K562 (cell line): ENCODE results near the gene MYH15. TPM values are rescaled to one million over a fixed set of nuclear protein-coding genes. Genes with fewer than 3 reads are reported as not detected.

Source experiments
- HCFC1 ChIP-seq: IDR thresholded peaks from 2 replicates; pipeline ENCODE4 v1.6.1; 2012; ENCODE audit warnings: low read depth, low read length, improper control_type of control experiment
- KLF13 ChIP-seq: fragments of 450-650 bp; IDR thresholded peaks from 2 replicates; pipeline ENCODE4 v1.6.1; 2016; ENCODE audit warnings: missing genetic modification characterization, low read depth, mild to moderate bottlenecking, missing compliant biosample characterization, moderate library complexity, borderline replicate concordance
- SMAD1 ChIP-seq: fragments of 150-350 bp; IDR thresholded peaks from 2 replicates; pipeline ENCODE4 v1.6.1; 2014; ENCODE audit warnings: low read length, low read depth; ENCODE audit not compliant: partially characterized antibody
- polyA plus RNA-seq, 8 experiments: library from polyadenylated mRNA; depleted of rRNA in 4 of 8; stranded (reverse) in 5 of 8; unstranded in 3 of 8; fragments of >200 nt; fragmentation: Nextera tagmentation in 2 of 8; fragmentation: Illumina TruSeq in 1 of 8; extraction: Ambion mirVana in 2 of 8; extraction: Trizol in 1 of 8; gene quantifications; 2 replicates each; pipeline versions ENCODE4 v1.2.1 to v1.2.3, GENCODE V29; 2011 to 2014; ENCODE audit warnings: inconsistent platforms in 1 of 8, missing spikeins in 1 of 8
- total RNA-seq, 7 experiments: library from RNA; depleted of rRNA in 6 of 7; stranded (reverse); fragments of >200 nt in 6 of 7; fragmentation: Illumina TruSeq in 2 of 7; extraction: Trizol in 2 of 7; gene quantifications; 2 replicates each; pipeline versions ENCODE4 v1.2.1 to v1.2.3, GENCODE V29; 2011 to 2021; ENCODE audit warnings: low replicate concordance in 1 of 7
- TF ChIP-seq, protein P1 (sequence below), 3 experiments: fragments of 200-800 bp in 1 of 3; sonication (Bioruptor generic) in 1 of 3; sonication (generic) in 1 of 3; formaldehyde crosslinking in 1 of 3; IDR thresholded peaks; 2 replicates each; pipeline versions ENCODE4 v1.6.1 to v1.8.0; 2016 to 2022; ENCODE audit warnings: mild to moderate bottlenecking in 2 of 3, missing compliant biosample characterization in 2 of 3, missing genetic modification characterization in 2 of 3, missing genetic modification reagents in 1 of 3
- TF ChIP-seq, protein P2 (sequence below): fragments of 250-450 bp; sonication (Bioruptor Pico); IDR thresholded peaks from 2 replicates; pipeline ENCODE4 v1.5.1; 2021; ENCODE audit warnings: mild to moderate bottlenecking
- TF ChIP-seq, protein P3 (sequence below): sonication (generic); formaldehyde crosslinking; IDR thresholded peaks from 2 replicates; pipeline ENCODE4 v1.8.0; 2022; ENCODE audit warnings: missing genetic modification reagents, mild to moderate bottlenecking, moderate library complexity, borderline replicate concordance
- TF ChIP-seq, protein P4 (sequence below): sonication (generic); formaldehyde crosslinking; IDR thresholded peaks from 2 replicates; pipeline ENCODE4 v1.8.1; 2023; ENCODE audit warnings: mild to moderate bottlenecking, missing genetic modification reagents
- TF ChIP-seq, protein P5 (sequence below): sonication (generic); formaldehyde crosslinking; IDR thresholded peaks from 2 replicates; pipeline ENCODE4 v1.8.0; 2022; ENCODE audit warnings: missing genetic modification reagents, mild to moderate bottlenecking, borderline replicate concordance

The MYH15 gene
- total and polyA plus RNA-seq, 9 of the 15 experiments (the other 6 are each of a cell fraction or from before 2014, with no cell fraction given), result 0.03 to 0.29 (median 0.12) TPM

DNA sequence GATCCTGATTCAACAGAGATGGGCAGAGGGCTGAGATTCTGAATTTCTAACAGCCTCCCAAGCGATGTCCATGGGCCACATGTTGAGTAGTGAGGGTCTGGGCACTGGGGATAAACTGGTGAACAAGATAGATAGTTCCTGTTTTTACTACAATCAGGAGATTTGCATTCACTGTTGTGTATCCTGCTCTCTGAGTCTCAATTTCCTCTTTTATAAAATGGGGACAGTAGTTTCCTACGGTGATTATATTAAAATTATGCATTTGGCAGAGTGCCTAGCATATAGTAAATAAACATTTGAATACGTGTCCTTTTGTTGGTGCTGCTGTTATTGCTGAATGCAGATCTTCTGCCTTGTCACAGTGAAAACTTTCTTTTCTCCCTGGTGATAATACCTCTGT is 102.5 kb downstream of the MYH15 start (continued):
- TF ChIP-seq, protein P1, sequence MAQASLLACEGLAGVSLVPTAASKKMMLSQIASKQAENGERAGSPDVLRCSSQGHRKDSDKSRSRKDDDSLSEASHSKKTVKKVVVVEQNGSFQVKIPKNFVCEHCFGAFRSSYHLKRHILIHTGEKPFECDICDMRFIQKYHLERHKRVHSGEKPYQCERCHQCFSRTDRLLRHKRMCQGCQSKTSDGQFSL (CRISPR knock-in tag; IDR thresholded peaks at IDR 0.05), result no peak
- TF ChIP-seq, protein P1 (tag; IDR thresholded peaks at IDR 0.05), result no peak
- TF ChIP-seq HCFC1, result no peak
- TF ChIP-seq, protein P2, sequence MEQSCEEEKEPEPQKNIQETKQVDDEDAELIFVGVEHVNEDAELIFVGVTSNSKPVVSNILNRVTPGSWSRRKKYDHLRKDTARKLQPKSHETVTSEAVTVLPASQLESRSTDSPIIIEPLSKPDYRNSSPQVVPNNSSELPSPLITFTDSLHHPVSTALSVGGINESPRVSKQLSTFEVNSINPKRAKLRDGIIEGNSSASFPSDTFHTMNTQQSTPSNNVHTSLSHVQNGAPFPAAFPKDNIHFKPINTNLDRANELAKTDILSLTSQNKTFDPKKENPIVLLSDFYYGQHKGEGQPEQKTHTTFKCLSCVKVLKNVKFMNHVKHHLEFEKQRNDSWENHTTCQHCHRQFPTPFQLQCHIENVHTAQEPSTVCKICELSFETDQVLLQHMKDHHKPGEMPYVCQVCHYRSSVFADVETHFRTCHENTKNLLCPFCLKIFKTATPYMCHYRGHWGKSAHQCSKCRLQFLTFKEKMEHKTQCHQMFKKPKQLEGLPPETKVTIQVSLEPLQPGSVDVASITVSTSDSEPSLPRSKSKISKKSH (CRISPR knock-in tag), result no peak
- TF ChIP-seq KLF13 (tag), result no peak
- no peak for TF ChIP-seq SMAD1
- TF ChIP-seq, protein P3, sequence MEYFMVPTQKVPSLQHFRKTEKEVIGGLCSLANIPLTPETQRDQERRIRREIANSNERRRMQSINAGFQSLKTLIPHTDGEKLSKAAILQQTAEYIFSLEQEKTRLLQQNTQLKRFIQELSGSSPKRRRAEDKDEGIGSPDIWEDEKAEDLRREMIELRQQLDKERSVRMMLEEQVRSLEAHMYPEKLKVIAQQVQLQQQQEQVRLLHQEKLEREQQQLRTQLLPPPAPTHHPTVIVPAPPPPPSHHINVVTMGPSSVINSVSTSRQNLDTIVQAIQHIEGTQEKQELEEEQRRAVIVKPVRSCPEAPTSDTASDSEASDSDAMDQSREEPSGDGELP (CRISPR knock-in tag), result no peak
- TF ChIP-seq, protein P4, sequence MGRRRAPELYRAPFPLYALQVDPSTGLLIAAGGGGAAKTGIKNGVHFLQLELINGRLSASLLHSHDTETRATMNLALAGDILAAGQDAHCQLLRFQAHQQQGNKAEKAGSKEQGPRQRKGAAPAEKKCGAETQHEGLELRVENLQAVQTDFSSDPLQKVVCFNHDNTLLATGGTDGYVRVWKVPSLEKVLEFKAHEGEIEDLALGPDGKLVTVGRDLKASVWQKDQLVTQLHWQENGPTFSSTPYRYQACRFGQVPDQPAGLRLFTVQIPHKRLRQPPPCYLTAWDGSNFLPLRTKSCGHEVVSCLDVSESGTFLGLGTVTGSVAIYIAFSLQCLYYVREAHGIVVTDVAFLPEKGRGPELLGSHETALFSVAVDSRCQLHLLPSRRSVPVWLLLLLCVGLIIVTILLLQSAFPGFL, result no peak
- TF ChIP-seq, protein P5, sequence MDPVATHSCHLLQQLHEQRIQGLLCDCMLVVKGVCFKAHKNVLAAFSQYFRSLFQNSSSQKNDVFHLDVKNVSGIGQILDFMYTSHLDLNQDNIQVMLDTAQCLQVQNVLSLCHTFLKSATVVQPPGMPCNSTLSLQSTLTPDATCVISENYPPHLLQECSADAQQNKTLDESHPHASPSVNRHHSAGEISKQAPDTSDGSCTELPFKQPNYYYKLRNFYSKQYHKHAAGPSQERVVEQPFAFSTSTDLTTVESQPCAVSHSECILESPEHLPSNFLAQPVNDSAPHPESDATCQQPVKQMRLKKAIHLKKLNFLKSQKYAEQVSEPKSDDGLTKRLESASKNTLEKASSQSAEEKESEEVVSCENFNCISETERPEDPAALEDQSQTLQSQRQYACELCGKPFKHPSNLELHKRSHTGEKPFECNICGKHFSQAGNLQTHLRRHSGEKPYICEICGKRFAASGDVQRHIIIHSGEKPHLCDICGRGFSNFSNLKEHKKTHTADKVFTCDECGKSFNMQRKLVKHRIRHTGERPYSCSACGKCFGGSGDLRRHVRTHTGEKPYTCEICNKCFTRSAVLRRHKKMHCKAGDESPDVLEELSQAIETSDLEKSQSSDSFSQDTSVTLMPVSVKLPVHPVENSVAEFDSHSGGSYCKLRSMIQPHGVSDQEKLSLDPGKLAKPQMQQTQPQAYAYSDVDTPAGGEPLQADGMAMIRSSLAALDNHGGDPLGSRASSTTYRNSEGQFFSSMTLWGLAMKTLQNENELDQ, result no peak
